AG04450 (cell line): Measurements from ENCODE around the gene TBC1D7. TPM values are rescaled to one million over a fixed set of nuclear protein-coding genes. Genes with fewer than 3 reads are reported as not detected.

ENCODE experiments used
- CTCF ChIA-PET: fragments of 300-600, 350-600 bp; formaldehyde crosslinking; extraction: SDS; loops from one replicate; lab custom pipeline; 2022; ENCODE audit warnings: antibody characterized with exemption, inconsistent platforms; lab: Charles Lee
- POLR2A ChIA-PET: fragments of 350-600 bp; formaldehyde crosslinking; extraction: SDS; loops from one replicate; lab custom pipeline; 2021; ENCODE audit warnings: antibody characterized with exemption, inconsistent platforms; lab: Yijun Ruan, JAX
- DNase-seq: peaks from one replicate; pipeline ENCODE4 v3.0.0-alpha.2; 2011; ENCODE audit warnings: low read depth, low spot score
- H3K27ac ChIP-seq: one replicate; pipeline ENCODE4 v1.5.1; 2012; ENCODE audit warnings: low read depth, low read length, control low read depth
- H3K27me3 ChIP-seq: one replicate; pipeline ENCODE4 v1.6.0; 2012; ENCODE audit warnings: low read length; ENCODE audit not compliant: control insufficient read depth, insufficient read depth
- H3K4me3 ChIP-seq: 2 replicates; pipeline ENCODE4 v1.5.1; 2011; ENCODE audit warnings: mild to moderate bottlenecking, low read depth, low read length, control low read depth
- H3K9me3 ChIP-seq: 2 replicates; pipeline ENCODE4 v1.5.1; 2012; ENCODE audit warnings: low read length; ENCODE audit not compliant: control insufficient read depth, insufficient read depth
- polyA plus RNA-seq: library from polyadenylated mRNA; depleted of rRNA; stranded (reverse); fragments of >200 nt; gene quantifications from 2 replicates; pipeline ENCODE4 v1.2.3, GENCODE V29; 2011
- TF ChIP-seq, protein P1 (sequence below): IDR thresholded peaks from 2 replicates; pipeline ENCODE4 v1.5.1; 2011; ENCODE audit warnings: low read depth, low read length, control low read depth, inconsistent platforms

TBC1D7 gene
- polyA plus RNA-seq, 1 experiment, result 37.6 TPM

DNA sequence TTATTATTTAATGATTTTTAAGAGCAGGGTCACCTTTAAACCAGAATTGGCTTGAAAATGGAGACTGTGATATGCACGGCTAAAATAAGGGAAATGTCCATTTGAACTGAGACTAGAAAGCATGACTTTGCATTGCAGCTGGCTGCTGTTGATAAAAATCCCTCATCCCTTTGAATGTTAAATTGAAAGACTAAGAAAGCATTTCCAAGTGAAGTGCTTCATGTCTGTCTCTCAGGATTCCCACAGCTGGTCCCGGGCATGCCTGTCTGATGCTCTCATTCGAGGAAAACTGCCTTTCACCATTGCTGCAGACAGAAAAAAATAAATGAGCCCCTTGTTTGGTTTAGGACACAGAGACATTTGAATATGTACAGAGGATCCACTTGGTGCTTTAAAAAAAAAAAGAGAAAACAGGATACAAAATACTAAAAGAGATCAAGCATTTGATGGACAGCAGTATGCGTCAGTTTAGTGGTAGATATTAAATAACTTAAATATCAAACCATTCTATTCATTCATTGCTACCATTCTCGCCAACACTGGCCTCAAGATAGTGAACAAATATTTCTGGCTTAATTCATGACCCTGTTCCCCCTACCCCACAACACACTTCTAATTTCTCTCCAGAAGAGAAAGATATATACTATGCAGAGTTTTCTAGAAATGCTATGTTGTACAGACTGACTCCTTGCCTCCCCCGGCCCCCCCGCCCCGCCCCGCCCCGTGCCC, 55.0 kb downstream of the TBC1D7 start:
- DNase-seq, result no peak
- no peaks in the 10 kb centered on the region for H3K9me3 ChIP-seq
- ChIA-PET CTCF (no interaction called here), POLR2A (no interaction called here)
- TF ChIP-seq, protein P1, sequence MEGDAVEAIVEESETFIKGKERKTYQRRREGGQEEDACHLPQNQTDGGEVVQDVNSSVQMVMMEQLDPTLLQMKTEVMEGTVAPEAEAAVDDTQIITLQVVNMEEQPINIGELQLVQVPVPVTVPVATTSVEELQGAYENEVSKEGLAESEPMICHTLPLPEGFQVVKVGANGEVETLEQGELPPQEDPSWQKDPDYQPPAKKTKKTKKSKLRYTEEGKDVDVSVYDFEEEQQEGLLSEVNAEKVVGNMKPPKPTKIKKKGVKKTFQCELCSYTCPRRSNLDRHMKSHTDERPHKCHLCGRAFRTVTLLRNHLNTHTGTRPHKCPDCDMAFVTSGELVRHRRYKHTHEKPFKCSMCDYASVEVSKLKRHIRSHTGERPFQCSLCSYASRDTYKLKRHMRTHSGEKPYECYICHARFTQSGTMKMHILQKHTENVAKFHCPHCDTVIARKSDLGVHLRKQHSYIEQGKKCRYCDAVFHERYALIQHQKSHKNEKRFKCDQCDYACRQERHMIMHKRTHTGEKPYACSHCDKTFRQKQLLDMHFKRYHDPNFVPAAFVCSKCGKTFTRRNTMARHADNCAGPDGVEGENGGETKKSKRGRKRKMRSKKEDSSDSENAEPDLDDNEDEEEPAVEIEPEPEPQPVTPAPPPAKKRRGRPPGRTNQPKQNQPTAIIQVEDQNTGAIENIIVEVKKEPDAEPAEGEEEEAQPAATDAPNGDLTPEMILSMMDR, result no peak
- no peak overlapping the region for H3K4me3 ChIP-seq
- peaks cover 2% of the 10 kb centered on the region for H3K27me3 ChIP-seq
- no peak overlapping the region for H3K27ac ChIP-seq

- TF ChIP-seq, protein P1, result no peak
- Histone ChIP-seq H3K4me3 (no peak overlapping the region), H3K27me3 (peaks cover 2% of the 10 kb centered on the region), H3K27ac (no peak overlapping the region), H3K9me3 (no peaks in the 10 kb centered on the region)
- ChIA-PET POLR2A (no interaction called here), CTCF (no interaction called here)
- no peak for DNase-seq
Observed at GRCh38 chr6:13272131-13273046, 55.9 kb downstream of the TBC1D7 start.

DNA sequence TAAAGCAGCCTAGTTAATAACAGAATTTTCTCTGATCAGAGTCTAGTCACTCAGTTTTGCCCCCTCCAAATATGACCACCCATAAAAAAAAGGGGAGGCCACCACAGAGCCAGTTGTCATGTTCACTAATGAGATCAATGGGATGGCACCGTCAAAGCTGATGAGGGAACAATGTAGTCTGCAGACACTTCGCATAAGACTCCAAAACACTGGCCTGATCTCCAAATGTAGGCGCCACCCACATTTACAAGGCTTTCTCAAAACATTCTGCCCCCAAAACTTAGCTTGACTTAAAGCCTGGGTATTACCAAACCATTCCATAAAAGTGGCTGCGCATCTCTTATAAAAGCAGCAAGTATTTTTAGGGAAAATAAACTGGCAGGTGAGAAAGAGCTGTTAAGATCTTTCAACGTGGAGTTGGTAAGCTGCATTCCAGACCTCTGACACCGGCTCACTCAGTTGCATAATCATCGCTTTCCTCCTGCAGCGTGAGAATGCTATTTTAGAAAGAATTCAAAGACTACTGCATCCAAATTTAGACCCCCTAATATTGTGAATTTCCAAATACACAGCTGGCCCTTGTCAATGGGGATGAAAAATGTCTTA, 59.3 kb downstream of the TBC1D7 start:
- peaks cover 7% of the 10 kb centered on the region for H3K27me3 ChIP-seq
- H3K9me3 ChIP-seq, result no peaks in the 10 kb centered on the region
- DNase-seq, result peak; percentile 10
- H3K4me3 ChIP-seq, result no peak overlapping the region
- CTCF ChIA-PET, result no interaction called here
- POLR2A ChIA-PET, result interaction anchor here (1.1 kb wide), 1 partner anchor 59 kb away, joined by 3 read pairs; the partner anchor contains the start of gene TBC1D7
- no peak overlapping the region for H3K27ac ChIP-seq
- TF ChIP-seq, protein P1, result no peak

GRCh38 chr6:13267142-13267651, 61.1 kb downstream of the TBC1D7 start:
- POLR2A ChIA-PET, result no interaction called here
- Histone ChIP-seq H3K27ac (no peak overlapping the region), H3K9me3 (no peaks in the 10 kb centered on the region), H3K4me3 (no peak overlapping the region), H3K27me3 (peaks cover 7% of the 10 kb centered on the region)
- DNase-seq, result no peak
- CTCF ChIA-PET, result no interaction called here
- TF ChIP-seq, protein P1, result no peak
